HCT116 (cell line): ENCODE data around the gene EVL. TPM values are rescaled to one million over a fixed set of nuclear protein-coding genes. Genes with fewer than 3 reads are reported as not detected.

Experiments
- ATAC-seq: fragments of 200-7000 bp; cut with Tn5 transposase; 2 replicates; pipeline ENCODE4 v1.9.1; 2020; ENCODE audit warnings: mild to moderate bottlenecking, moderate library complexity
- BruUV-seq: library from RNA; stranded (reverse); fragments of 400-500 nt; replicated peaks from 2 replicates; lab custom pipeline; 2021; lab: Mats Ljungman, UMichigan
- CTCF ChIA-PET: fragments of 300-600 bp; sonication (Branson Sonifier 250); formaldehyde crosslinking; loops from one replicate; lab custom pipeline; 2021; ENCODE audit warnings: antibody characterized with exemption; lab: Charles Lee
- POLR2A ChIA-PET: fragments of 300-600, 350-600 bp; sonication (Branson Sonifier 250); formaldehyde crosslinking; loops from one replicate; lab custom pipeline; 2021; ENCODE audit warnings: antibody characterized with exemption; lab: Charles Lee
- RAD21 ChIA-PET, 2 experiments: fragments of 300-600 bp; sonication (Branson Sonifier 250); formaldehyde crosslinking; loops; one replicate each; lab custom pipeline; 2023; ENCODE audit warnings: low total read pairs in 2 of 2; ENCODE audit not compliant: uncharacterized antibody in 2 of 2, unreplicated experiment in 2 of 2, low non-redundant PET in 1 of 2; lab: Charles Lee
- DNase-seq: peaks from one replicate; pipeline ENCODE4 v3.0.0-alpha.2; 2010; ENCODE audit warnings: low read depth, low spot score
- H2AFZ ChIP-seq: fragments of 200-600 bp; shearing (Covaris generic), sonication (generic); 2 replicates; pipeline ENCODE4 v1.6.1; 2017; ENCODE audit warnings: low read depth, mixed run types, mixed read lengths, antibody characterized with exemption, low read length; ENCODE audit not compliant: poor library complexity, severe bottlenecking
- H3K27ac ChIP-seq: 2 replicates; pipeline ENCODE4 v1.5.1; 2012; ENCODE audit warnings: low read depth, low read length
- H3K27me3 ChIP-seq: fragments of 200-600 bp; sonication (generic); 2 replicates; pipeline ENCODE4 v1.6.1; 2016; ENCODE audit warnings: mixed run types, low read length, mixed read lengths; ENCODE audit not compliant: insufficient read depth
- H3K36me3 ChIP-seq, 2 experiments: fragments of 200-500 bp in 1 of 2; fragments of 200-600 bp in 1 of 2; sonication (Bioruptor generic) in 1 of 2; sonication (generic) in 1 of 2; 2 replicates each; pipeline versions ENCODE4 v1.5.1 to v1.6.1; 2014 to 2016; ENCODE audit warnings: low read length in 2 of 2, inconsistent platforms in 1 of 2, mixed read lengths in 1 of 2, mixed run types in 1 of 2; ENCODE audit not compliant: insufficient read depth in 2 of 2, control insufficient read depth in 1 of 2
- H3K4me1 ChIP-seq, 2 experiments: fragments of 200-600 bp in 1 of 2; sonication (generic) in 1 of 2; 2 replicates each; pipeline versions ENCODE4 v1.5.1 to v1.6.1; 2012 to 2017; ENCODE audit warnings: low read length in 2 of 2, inconsistent platforms in 1 of 2, mild to moderate bottlenecking in 1 of 2, mixed read lengths in 1 of 2, mixed run types in 1 of 2, moderate library complexity in 1 of 2; ENCODE audit not compliant: insufficient read depth in 2 of 2, control insufficient read depth in 1 of 2
- H3K4me2 ChIP-seq: fragments of 200-600 bp; sonication (generic); 2 replicates; pipeline ENCODE4 v1.6.1; 2017; ENCODE audit warnings: mixed run types, low read length, mixed read lengths
- H3K4me3 ChIP-seq, 2 experiments: fragments of 200-600 bp in 1 of 2; sonication (generic) in 1 of 2; replicated peaks in 1 of 2; 2 replicates each; pipeline ENCODE4 v1.5.1; 2011 to 2016; ENCODE audit warnings: low read length in 2 of 2, control low read depth in 1 of 2, low read depth in 1 of 2, mild to moderate bottlenecking in 1 of 2, mixed read lengths in 1 of 2, mixed run types in 1 of 2
- H3K79me2 ChIP-seq: fragments of 200-600 bp; sonication (generic); 2 replicates; pipeline ENCODE4 v1.6.1; 2017; ENCODE audit warnings: mild to moderate bottlenecking, mixed run types, low read length, moderate library complexity, mixed read lengths; ENCODE audit not compliant: insufficient read depth
- H3K9ac ChIP-seq: fragments of 200-600 bp; sonication (generic); 2 replicates; pipeline ENCODE4 v1.6.1; 2016; ENCODE audit warnings: low read length, mixed read lengths
- H3K9me2 ChIP-seq: fragments of 200-600 bp; sonication (generic), shearing (Covaris generic); 2 replicates; pipeline ENCODE4 v1.6.1; 2017; ENCODE audit warnings: mixed run types, mild to moderate bottlenecking, moderate library complexity; ENCODE audit not compliant: insufficient read depth
- H3K9me3 ChIP-seq, 2 experiments: fragments of 200-500 bp in 1 of 2; fragments of 200-600 bp in 1 of 2; sonication (Bioruptor generic) in 1 of 2; sonication (generic) in 1 of 2; 2 replicates each; pipeline ENCODE4 v1.6.1; 2014 to 2017; ENCODE audit warnings: low read length in 2 of 2, mixed read lengths in 2 of 2, inconsistent platforms in 1 of 2, low read depth in 1 of 2, mild to moderate bottlenecking in 1 of 2, mixed run types in 1 of 2, moderate library complexity in 1 of 2; ENCODE audit not compliant: control insufficient read depth in 1 of 2, insufficient read depth in 1 of 2
- H4K20me1 ChIP-seq: fragments of 200-600 bp; sonication (generic), shearing (Covaris generic); 2 replicates; pipeline ENCODE4 v1.6.1; 2017; ENCODE audit warnings: mixed run types, mild to moderate bottlenecking, moderate library complexity; ENCODE audit not compliant: insufficient read depth
- EGR1 ChIP-seq: IDR thresholded peaks from 2 replicates; pipeline ENCODE4 v1.6.1; 2012; ENCODE audit warnings: low read depth
- ELF1 ChIP-seq: IDR thresholded peaks from 2 replicates; pipeline ENCODE4 v1.6.1; 2012; ENCODE audit warnings: low read depth, borderline replicate concordance
- EZH2 ChIP-seq: fragments of 200-600 bp; sonication (generic); IDR thresholded peaks from 2 replicates; pipeline ENCODE4 v1.6.1; 2017; ENCODE audit warnings: antibody characterized with exemption, mixed run types
- FOSL1 ChIP-seq: IDR thresholded peaks from 2 replicates; pipeline ENCODE4 v1.6.1; 2012; ENCODE audit warnings: low read depth
- JUND ChIP-seq: IDR thresholded peaks from 2 replicates; pipeline ENCODE4 v1.6.1; 2012
- POLR2A ChIP-seq: IDR thresholded peaks from 2 replicates; pipeline ENCODE4 v1.7.0; 2011; ENCODE audit warnings: borderline replicate concordance; ENCODE audit not compliant: insufficient read depth, insufficient read length; ENCODE audit errors: extremely low read depth
- POLR2AphosphoS5 ChIP-seq: IDR thresholded peaks from 2 replicates; pipeline ENCODE4 v1.6.1; 2011; ENCODE audit warnings: mild to moderate bottlenecking, low read depth, low read length, moderate library complexity
- RAD21 ChIP-seq: IDR thresholded peaks from 2 replicates; pipeline ENCODE4 v1.6.1; 2012; ENCODE audit warnings: low read depth, mild to moderate bottlenecking
- SIN3A ChIP-seq: IDR thresholded peaks from 2 replicates; pipeline ENCODE4 v1.6.1; 2012; ENCODE audit warnings: low read depth
- SRF ChIP-seq: IDR thresholded peaks from 2 replicates; pipeline ENCODE4 v1.6.1; 2012; ENCODE audit warnings: low read depth
- YY1 ChIP-seq: IDR thresholded peaks from 2 replicates; pipeline ENCODE4 v1.6.1; 2011; ENCODE audit warnings: low read length, low read depth, moderate library complexity, mild to moderate bottlenecking; ENCODE audit not compliant: insufficient replicate concordance; ENCODE audit errors: extremely low read depth
- ZFX ChIP-seq: fragments of 450-650 bp; IDR thresholded peaks from 2 replicates; pipeline ENCODE4 v1.6.1; 2017
- ZNF274 ChIP-seq: fragments of 200-500 bp; sonication (Bioruptor generic); IDR thresholded peaks from 2 replicates; pipeline ENCODE4 v1.6.1; 2014; ENCODE audit warnings: mild to moderate bottlenecking, low read depth, low read length, inconsistent platforms
- intact Hi-C: fragments of 100-400 bp; cut with micrococcal nuclease; formaldehyde crosslinking; loops from 2 replicates; pipeline ENCODE4 v1.10.0; 2022
- total RNA-seq: library from RNA; stranded (reverse); gene quantifications from one replicate; pipeline ENCODE4 v1.2.1, GENCODE V29; 2021; ENCODE audit not compliant: unreplicated experiment
- TF ChIP-seq, protein P1 (sequence below): IDR thresholded peaks from 2 replicates; pipeline ENCODE4 v1.6.1; 2012; ENCODE audit warnings: low read depth
- TF ChIP-seq, protein P2 (sequence below): IDR thresholded peaks from 2 replicates; pipeline ENCODE4 v1.6.1; 2012
- TF ChIP-seq, protein P3 (sequence below): IDR thresholded peaks from 2 replicates; pipeline ENCODE4 v1.6.1; 2012
- TF ChIP-seq, protein P4 (sequence below): IDR thresholded peaks from 2 replicates; pipeline ENCODE4 v1.6.1; 2011; ENCODE audit warnings: mild to moderate bottlenecking, low read length, moderate library complexity; ENCODE audit not compliant: insufficient replicate concordance; ENCODE audit errors: extremely low read depth

Gene EVL
- total RNA-seq, 1 experiment from 2014 or later: 19.9 TPM

DNA sequence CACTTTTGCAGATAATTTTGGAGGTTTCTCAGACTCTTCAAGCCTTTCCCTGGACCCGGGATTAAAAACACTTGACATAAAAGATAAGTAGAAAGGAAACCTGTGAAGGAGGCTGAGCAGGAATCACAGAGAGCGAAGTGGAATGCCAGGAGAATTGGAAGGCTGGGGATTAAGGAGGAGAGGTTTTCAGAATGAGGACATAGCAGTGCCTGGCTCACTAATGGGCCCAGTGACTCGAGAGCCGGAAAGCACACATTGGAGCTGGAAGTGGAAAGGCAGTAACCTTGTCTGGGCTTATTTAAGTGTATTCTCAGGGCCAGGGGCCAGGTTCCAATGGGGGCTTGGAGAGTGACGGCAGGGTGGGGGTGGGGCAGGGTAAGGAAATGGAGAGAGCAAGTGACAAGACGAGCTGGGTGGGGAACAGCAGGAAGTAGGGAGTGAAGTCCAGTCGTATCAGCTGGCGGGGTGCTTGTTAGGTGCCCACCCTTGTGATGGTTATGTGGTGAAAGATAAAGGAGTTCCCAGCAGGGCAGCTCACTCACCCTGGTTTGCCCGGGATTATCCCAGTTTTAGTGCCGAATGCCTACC is 13.1 kb downstream of the EVL start:
- Histone ChIP-seq H3K79me2 (no peaks in the 10 kb centered on the region), H3K27me3 (no peaks in the 10 kb centered on the region), H3K36me3 (no peaks in the 10 kb centered on the region), H2AFZ (no peak overlapping the region), H3K9me2 (no peaks in the 10 kb centered on the region), H3K27ac (no peak overlapping the region), H4K20me1 (no peaks in the 10 kb centered on the region), H3K4me1 (no peaks in the 10 kb centered on the region), H3K9me3 (no peaks in the 10 kb centered on the region), H3K4me2 (no peak overlapping the region), H3K4me3 (no peak overlapping the region), H3K9ac (no peak overlapping the region)
- intact Hi-C loops: no loop called here
- no peak for ATAC-seq
- ChIA-PET CTCF (interaction anchor here (1.0 to 1.8 kb wide), 2 partner anchors 30 to 115 kb away, joined by 3 to 5 read pairs; no protein-coding TSS in a partner anchor), RAD21 (no interaction called here), POLR2A (no interaction called here)
- TF ChIP-seq POLR2AphosphoS5: no peak
- TF ChIP-seq, protein P1, sequence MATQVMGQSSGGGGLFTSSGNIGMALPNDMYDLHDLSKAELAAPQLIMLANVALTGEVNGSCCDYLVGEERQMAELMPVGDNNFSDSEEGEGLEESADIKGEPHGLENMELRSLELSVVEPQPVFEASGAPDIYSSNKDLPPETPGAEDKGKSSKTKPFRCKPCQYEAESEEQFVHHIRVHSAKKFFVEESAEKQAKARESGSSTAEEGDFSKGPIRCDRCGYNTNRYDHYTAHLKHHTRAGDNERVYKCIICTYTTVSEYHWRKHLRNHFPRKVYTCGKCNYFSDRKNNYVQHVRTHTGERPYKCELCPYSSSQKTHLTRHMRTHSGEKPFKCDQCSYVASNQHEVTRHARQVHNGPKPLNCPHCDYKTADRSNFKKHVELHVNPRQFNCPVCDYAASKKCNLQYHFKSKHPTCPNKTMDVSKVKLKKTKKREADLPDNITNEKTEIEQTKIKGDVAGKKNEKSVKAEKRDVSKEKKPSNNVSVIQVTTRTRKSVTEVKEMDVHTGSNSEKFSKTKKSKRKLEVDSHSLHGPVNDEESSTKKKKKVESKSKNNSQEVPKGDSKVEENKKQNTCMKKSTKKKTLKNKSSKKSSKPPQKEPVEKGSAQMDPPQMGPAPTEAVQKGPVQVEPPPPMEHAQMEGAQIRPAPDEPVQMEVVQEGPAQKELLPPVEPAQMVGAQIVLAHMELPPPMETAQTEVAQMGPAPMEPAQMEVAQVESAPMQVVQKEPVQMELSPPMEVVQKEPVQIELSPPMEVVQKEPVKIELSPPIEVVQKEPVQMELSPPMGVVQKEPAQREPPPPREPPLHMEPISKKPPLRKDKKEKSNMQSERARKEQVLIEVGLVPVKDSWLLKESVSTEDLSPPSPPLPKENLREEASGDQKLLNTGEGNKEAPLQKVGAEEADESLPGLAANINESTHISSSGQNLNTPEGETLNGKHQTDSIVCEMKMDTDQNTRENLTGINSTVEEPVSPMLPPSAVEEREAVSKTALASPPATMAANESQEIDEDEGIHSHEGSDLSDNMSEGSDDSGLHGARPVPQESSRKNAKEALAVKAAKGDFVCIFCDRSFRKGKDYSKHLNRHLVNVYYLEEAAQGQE: no peak
- TF ChIP-seq, protein P2, sequence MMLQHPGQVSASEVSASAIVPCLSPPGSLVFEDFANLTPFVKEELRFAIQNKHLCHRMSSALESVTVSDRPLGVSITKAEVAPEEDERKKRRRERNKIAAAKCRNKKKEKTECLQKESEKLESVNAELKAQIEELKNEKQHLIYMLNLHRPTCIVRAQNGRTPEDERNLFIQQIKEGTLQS: no peak
- no peak for TF ChIP-seq ZFX
- TF ChIP-seq, protein P3, sequence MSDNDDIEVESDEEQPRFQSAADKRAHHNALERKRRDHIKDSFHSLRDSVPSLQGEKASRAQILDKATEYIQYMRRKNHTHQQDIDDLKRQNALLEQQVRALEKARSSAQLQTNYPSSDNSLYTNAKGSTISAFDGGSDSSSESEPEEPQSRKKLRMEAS: no peak
- TF ChIP-seq SIN3A: no peak
- no peak for TF ChIP-seq FOSL1
- TF ChIP-seq, protein P4, sequence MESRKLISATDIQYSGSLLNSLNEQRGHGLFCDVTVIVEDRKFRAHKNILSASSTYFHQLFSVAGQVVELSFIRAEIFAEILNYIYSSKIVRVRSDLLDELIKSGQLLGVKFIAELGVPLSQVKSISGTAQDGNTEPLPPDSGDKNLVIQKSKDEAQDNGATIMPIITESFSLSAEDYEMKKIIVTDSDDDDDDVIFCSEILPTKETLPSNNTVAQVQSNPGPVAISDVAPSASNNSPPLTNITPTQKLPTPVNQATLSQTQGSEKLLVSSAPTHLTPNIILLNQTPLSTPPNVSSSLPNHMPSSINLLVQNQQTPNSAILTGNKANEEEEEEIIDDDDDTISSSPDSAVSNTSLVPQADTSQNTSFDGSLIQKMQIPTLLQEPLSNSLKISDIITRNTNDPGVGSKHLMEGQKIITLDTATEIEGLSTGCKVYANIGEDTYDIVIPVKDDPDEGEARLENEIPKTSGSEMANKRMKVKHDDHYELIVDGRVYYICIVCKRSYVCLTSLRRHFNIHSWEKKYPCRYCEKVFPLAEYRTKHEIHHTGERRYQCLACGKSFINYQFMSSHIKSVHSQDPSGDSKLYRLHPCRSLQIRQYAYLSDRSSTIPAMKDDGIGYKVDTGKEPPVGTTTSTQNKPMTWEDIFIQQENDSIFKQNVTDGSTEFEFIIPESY: no peak
- TF ChIP-seq SRF: no peak
- TF ChIP-seq ELF1: no peak
- no peak for TF ChIP-seq RAD21
- TF ChIP-seq ZNF274: no peak
- no peak for TF ChIP-seq POLR2A
- no peak for TF ChIP-seq JUND
- TF ChIP-seq EGR1: no peak
- no peak for TF ChIP-seq YY1
- no peak for TF ChIP-seq EZH2
- BruUV-seq: no TSS peak
- DNase-seq: no peak
